SK-N-MC (cell line): ENCODE results near the gene TMEM135.

Experiments
- EZH2 ChIP-seq: fragments of 200-600 bp; sonication (generic); IDR thresholded peaks from one replicate; pipeline ENCODE4 v1.6.1; 2017; ENCODE audit warnings: antibody characterized with exemption
- POLR2AphosphoS5 ChIP-seq: IDR thresholded peaks from 2 replicates; pipeline ENCODE4 v1.6.1; 2012; ENCODE audit warnings: mild to moderate bottlenecking, low read depth, low read length, borderline replicate concordance

DNA sequence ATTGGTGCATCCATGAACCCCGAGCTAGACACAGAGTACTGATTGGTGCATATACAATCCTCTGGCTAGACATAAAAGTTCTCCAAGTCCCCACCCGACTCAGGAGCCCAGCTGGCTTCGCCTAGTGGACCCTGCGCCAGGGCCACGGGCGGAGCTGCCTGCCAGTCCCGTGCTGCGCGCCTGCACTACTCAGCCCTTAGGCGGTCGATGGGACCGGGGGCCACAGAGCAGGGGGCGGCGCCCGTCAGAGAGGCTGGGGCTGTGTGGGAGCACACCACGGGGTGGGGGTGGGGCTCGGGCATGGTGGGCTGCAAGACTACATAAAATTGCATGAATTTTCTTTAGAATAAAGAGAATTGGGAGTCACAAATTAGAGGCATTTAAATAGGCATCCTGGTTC, 248.6 kb downstream of the TMEM135 start:
- TF ChIP-seq EZH2 (no peak), POLR2AphosphoS5 (no peak)
